ENCODE results near the gene PRM1. TPM values are rescaled to one million over a fixed set of nuclear protein-coding genes. Genes with fewer than 3 reads are reported as not detected.

PRM1 gene
- total and polyA plus RNA-seq, 2 of the 13 experiments (the other 11 are each of a cell fraction or from before 2014, with no cell fraction given): not detected

DNA sequence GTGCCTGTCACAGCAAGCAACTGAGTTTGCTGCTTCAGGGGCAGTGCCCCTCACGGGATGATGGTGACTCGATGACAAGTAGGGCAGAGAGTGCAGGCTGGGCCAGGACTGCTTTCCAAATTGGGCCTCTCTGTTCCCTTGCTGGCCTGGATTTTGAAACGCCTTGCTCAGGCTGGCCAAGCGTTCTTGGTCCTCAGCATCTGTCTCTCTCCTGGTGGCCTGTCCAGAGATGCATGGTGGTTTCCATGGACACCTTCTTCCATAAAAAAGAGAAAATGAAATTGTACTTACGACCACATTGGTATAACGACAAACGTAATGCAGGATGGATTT, 19.4 kb upstream of the PRM1 start:
- POLR2A ChIA-PET: interaction anchor here (6.2 kb wide), 1 partner anchor 44 kb away, joined by 167 read pairs; the partner anchor contains the start of gene SOCS1
- FAIRE-seq: no peak
- no peak overlapping the region for H3K27ac ChIP-seq (ENCODE audit: extremely low read length, insufficient read depth, low read length)
- no peaks in the 10 kb centered on the region for H3K27me3 ChIP-seq (ENCODE audit: control insufficient read depth in 1 of 2, insufficient read depth in 2 of 2, low read length in 2 of 2)
- H3K9ac ChIP-seq (ENCODE audit: insufficient read depth, low read depth, low read length): no peak overlapping the region
- H3K4me2 ChIP-seq (ENCODE audit: low read depth, low read length): no peak overlapping the region; the same call in 1 of the 2 replicates
- 74% methylated on average over 7 of the region's 7 CpGs for WGBS (ENCODE audit: low lambda C conversion rate)
- no peak for DNase-seq (ENCODE audit: low spot score)
- H2AFZ ChIP-seq (ENCODE audit: low read length): no peak overlapping the region
- in situ Hi-C loops (cut with HindIII; ENCODE audit: extremely low pct_ligation_motif_present, low pct_unique_long_range_greater_than_20kb) (no loop called here), intact Hi-C loops (cut with micrococcal nuclease; ENCODE audit: unreplicated experiment) (no loop called here)
- no peaks in the 10 kb centered on the region for H3K79me2 ChIP-seq (ENCODE audit: insufficient read depth, low read length)
- H4K20me1 ChIP-seq (ENCODE audit: insufficient read depth, low read length): no peaks in the 10 kb centered on the region
- no peak overlapping the region for H3K4me3 ChIP-seq (replicated peaks in 1 of 3; ENCODE audit: insufficient read depth in 1 of 3, low read depth in 2 of 3, low read length in 3 of 3)
- BruUV-seq (replicated peaks): no TSS peak
- peaks cover 85% of the 10 kb centered on the region for H3K4me1 ChIP-seq (ENCODE audit: insufficient read depth, low read length)
- no peaks in the 10 kb centered on the region for H3K9me3 ChIP-seq (ENCODE audit: low read length)
- TF ChIP-seq, protein P1, sequence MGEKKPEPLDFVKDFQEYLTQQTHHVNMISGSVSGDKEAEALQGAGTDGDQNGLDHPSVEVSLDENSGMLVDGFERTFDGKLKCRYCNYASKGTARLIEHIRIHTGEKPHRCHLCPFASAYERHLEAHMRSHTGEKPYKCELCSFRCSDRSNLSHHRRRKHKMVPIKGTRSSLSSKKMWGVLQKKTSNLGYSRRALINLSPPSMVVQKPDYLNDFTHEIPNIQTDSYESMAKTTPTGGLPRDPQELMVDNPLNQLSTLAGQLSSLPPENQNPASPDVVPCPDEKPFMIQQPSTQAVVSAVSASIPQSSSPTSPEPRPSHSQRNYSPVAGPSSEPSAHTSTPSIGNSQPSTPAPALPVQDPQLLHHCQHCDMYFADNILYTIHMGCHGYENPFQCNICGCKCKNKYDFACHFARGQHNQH (CRISPR knock-in tag; IDR thresholded peaks at IDR 0.05): peak; percentile 17; the same call in 1 of the 2 replicates
- TF ChIP-seq, protein P2, sequence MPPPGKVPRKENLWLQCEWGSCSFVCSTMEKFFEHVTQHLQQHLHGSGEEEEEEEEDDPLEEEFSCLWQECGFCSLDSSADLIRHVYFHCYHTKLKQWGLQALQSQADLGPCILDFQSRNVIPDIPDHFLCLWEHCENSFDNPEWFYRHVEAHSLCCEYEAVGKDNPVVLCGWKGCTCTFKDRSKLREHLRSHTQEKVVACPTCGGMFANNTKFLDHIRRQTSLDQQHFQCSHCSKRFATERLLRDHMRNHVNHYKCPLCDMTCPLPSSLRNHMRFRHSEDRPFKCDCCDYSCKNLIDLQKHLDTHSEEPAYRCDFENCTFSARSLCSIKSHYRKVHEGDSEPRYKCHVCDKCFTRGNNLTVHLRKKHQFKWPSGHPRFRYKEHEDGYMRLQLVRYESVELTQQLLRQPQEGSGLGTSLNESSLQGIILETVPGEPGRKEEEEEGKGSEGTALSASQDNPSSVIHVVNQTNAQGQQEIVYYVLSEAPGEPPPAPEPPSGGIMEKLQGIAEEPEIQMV (CRISPR knock-in tag; IDR thresholded peaks at IDR 0.05; ENCODE audit: low read depth): no peak
- TF ChIP-seq ZC3H13 (CRISPR knock-in tag; IDR thresholded peaks at IDR 0.05) (no peak), ZBTB38 (CRISPR knock-in tag; IDR thresholded peaks at IDR 0.05) (peak; percentile 61; the same call in 1 of the 2 replicates), ZNF768 (CRISPR knock-in tag; IDR thresholded peaks at IDR 0.05) (peak; percentile 74; the same call in 1 of the 2 replicates), ARNT2 (CRISPR knock-in tag; IDR thresholded peaks at IDR 0.05; ENCODE audit: low read depth) (no peak), ARHGAP35 (CRISPR knock-in tag; IDR thresholded peaks at IDR 0.05; ENCODE audit: borderline replicate concordance) (0 out of 2 replicates have a peak, but pooled peaks have one; percentile 8), NR2F2 (IDR thresholded peaks at IDR 0.05; ENCODE audit: borderline replicate concordance, low read depth) (no peak)
- TF ChIP-seq, protein P3, sequence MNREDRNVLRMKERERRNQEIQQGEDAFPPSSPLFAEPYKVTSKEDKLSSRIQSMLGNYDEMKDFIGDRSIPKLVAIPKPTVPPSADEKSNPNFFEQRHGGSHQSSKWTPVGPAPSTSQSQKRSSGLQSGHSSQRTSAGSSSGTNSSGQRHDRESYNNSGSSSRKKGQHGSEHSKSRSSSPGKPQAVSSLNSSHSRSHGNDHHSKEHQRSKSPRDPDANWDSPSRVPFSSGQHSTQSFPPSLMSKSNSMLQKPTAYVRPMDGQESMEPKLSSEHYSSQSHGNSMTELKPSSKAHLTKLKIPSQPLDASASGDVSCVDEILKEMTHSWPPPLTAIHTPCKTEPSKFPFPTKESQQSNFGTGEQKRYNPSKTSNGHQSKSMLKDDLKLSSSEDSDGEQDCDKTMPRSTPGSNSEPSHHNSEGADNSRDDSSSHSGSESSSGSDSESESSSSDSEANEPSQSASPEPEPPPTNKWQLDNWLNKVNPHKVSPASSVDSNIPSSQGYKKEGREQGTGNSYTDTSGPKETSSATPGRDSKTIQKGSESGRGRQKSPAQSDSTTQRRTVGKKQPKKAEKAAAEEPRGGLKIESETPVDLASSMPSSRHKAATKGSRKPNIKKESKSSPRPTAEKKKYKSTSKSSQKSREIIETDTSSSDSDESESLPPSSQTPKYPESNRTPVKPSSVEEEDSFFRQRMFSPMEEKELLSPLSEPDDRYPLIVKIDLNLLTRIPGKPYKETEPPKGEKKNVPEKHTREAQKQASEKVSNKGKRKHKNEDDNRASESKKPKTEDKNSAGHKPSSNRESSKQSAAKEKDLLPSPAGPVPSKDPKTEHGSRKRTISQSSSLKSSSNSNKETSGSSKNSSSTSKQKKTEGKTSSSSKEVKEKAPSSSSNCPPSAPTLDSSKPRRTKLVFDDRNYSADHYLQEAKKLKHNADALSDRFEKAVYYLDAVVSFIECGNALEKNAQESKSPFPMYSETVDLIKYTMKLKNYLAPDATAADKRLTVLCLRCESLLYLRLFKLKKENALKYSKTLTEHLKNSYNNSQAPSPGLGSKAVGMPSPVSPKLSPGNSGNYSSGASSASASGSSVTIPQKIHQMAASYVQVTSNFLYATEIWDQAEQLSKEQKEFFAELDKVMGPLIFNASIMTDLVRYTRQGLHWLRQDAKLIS (CRISPR knock-in tag; IDR thresholded peaks at IDR 0.05): no peak
- ATAC-seq: no peak
- H3K36me3 ChIP-seq (replicated peaks in 1 of 2; ENCODE audit: control insufficient read depth in 1 of 2, insufficient read depth in 2 of 2, low read length in 2 of 2): no peaks in the 10 kb centered on the region
- CTCF ChIA-PET (ENCODE audit: low intra/inter-chr PET ratio, low total read pairs): no interaction called here
